Mesothelial cell of epicardium (in vitro differentiated cells): Measurements from ENCODE around the gene IQCH. TPM values are rescaled to one million over a fixed set of nuclear protein-coding genes. Genes with fewer than 3 reads are reported as not detected.

Source experiments
- DNase-seq, 2 experiments: peaks; one replicate each; pipeline ENCODE4 v3.0.0; 2021; ENCODE audit warnings: low spot score in 2 of 2; ENCODE audit not compliant: unreplicated experiment in 2 of 2
- H3K27ac Mint-ChIP-seq: 2 replicates; pipeline ENCODE4 v1.8.0; 2021; ENCODE audit warnings: mixed read lengths
- H3K27me3 Mint-ChIP-seq: 2 replicates; pipeline ENCODE4 v1.8.0; 2021; ENCODE audit warnings: low read depth, mixed read lengths
- H3K36me3 Mint-ChIP-seq: 2 replicates; pipeline ENCODE4 v1.8.0; 2021; ENCODE audit warnings: mixed read lengths
- H3K4me1 Mint-ChIP-seq: 2 replicates; pipeline ENCODE4 v1.8.0; 2021; ENCODE audit warnings: mixed read lengths
- H3K4me3 Mint-ChIP-seq: 2 replicates; pipeline ENCODE4 v1.8.0; 2021; ENCODE audit warnings: mild to moderate bottlenecking, moderate library complexity, mixed read lengths
- H3K9me3 Mint-ChIP-seq: 2 replicates; pipeline ENCODE4 v1.8.0; 2021; ENCODE audit warnings: mixed read lengths
- total RNA-seq: library from RNA; stranded (reverse); gene quantifications from 3 replicates; pipeline ENCODE4 v1.2.1, GENCODE V29; 2021
- TF ChIP-seq, protein P1 (sequence below): fragments of 200-600 bp; sonication (generic); IDR thresholded peaks from one replicate; pipeline ENCODE4 v1.5.0; 2021; ENCODE audit warnings: antibody characterized with exemption; ENCODE audit not compliant: unreplicated experiment

Gene IQCH
- total RNA-seq, 1 donor from 2014 or later: 0.98 TPM

- Mint-ChIP-seq H3K4me3 (no peak overlapping the region), H3K36me3 (peaks cover 10% of the 10 kb centered on the region), H3K27ac (no peak overlapping the region), H3K4me1 (peaks cover 16% of the 10 kb centered on the region), H3K9me3 (no peaks in the 10 kb centered on the region), H3K27me3 (no peaks in the 10 kb centered on the region)
- TF ChIP-seq, protein P1, sequence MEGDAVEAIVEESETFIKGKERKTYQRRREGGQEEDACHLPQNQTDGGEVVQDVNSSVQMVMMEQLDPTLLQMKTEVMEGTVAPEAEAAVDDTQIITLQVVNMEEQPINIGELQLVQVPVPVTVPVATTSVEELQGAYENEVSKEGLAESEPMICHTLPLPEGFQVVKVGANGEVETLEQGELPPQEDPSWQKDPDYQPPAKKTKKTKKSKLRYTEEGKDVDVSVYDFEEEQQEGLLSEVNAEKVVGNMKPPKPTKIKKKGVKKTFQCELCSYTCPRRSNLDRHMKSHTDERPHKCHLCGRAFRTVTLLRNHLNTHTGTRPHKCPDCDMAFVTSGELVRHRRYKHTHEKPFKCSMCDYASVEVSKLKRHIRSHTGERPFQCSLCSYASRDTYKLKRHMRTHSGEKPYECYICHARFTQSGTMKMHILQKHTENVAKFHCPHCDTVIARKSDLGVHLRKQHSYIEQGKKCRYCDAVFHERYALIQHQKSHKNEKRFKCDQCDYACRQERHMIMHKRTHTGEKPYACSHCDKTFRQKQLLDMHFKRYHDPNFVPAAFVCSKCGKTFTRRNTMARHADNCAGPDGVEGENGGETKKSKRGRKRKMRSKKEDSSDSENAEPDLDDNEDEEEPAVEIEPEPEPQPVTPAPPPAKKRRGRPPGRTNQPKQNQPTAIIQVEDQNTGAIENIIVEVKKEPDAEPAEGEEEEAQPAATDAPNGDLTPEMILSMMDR: no peak
- DNase-seq: no peak
Observed at GRCh38 chr15:67548862-67549651, 294.5 kb downstream of the IQCH start.

DNA sequence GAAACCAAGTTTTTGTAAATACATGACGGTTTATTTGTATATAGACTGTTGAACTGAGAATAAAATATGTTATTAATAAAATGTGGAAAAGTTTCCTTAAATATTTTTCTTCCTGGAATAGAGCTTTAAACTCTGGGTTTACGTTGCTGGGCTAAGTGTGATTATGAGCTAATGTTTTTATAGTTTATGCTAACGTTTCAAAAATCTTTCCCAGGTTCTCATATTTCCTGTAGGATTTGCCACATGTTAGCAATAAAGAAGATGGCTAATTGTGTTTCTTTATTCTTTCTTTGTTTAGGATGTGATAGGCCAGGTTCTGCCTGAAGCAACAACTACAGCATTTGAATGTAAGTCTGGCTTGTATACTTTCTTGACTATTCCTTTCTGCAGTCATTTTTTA is 295.1 kb downstream of the IQCH start:
- no peak overlapping the region for H3K27ac Mint-ChIP-seq
- no peak for DNase-seq
- H3K4me1 Mint-ChIP-seq: peaks cover 10% of the 10 kb centered on the region
- H3K9me3 Mint-ChIP-seq: no peaks in the 10 kb centered on the region
- peaks cover 12% of the 10 kb centered on the region for H3K36me3 Mint-ChIP-seq
- TF ChIP-seq, protein P1: no peak
- H3K27me3 Mint-ChIP-seq: no peaks in the 10 kb centered on the region
- no peak overlapping the region for H3K4me3 Mint-ChIP-seq

DNA sequence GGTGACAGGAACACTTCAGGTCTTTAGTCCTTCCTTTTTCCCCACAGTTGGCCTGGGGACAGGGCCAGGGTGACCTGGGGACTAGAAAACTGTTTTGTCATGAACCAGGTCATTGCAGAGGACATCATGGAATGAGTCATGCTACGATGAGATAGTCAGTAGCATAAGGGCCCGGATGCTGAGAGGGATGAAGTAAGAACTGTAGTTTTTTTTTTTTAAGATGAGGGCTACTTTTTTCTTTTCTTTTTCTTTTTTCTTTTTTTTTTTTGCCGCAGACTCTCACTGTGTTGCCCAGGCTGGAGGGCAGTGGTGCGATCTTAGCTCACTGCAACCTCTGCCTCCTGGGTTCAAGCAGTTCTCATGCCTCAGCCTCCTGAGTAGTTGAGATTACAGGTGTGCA is 295.9 kb downstream of the IQCH start:
- Mint-ChIP-seq H3K4me3 (no peak overlapping the region), H3K36me3 (peaks cover 18% of the 10 kb centered on the region), H3K27ac (no peak overlapping the region), H3K9me3 (no peaks in the 10 kb centered on the region), H3K27me3 (no peaks in the 10 kb centered on the region), H3K4me1 (peaks cover 7% of the 10 kb centered on the region)
- DNase-seq: no peak
- TF ChIP-seq, protein P1: no peak

GRCh38 chr15:67551207-67551743 is 296.7 kb downstream of the IQCH start:
- peaks cover 20% of the 10 kb centered on the region for H3K36me3 Mint-ChIP-seq
- H3K4me3 Mint-ChIP-seq: no peak overlapping the region
- H3K27ac Mint-ChIP-seq: no peak overlapping the region
- no peak for DNase-seq
- no peaks in the 10 kb centered on the region for H3K27me3 Mint-ChIP-seq
- H3K9me3 Mint-ChIP-seq: no peaks in the 10 kb centered on the region
- peaks cover 7% of the 10 kb centered on the region for H3K4me1 Mint-ChIP-seq
- TF ChIP-seq, protein P1: no peak

Other genes with a start within 250 kb of the IQCH start
- gene SMAD3, start 189.2 kb upstream of the IQCH start, total RNA-seq: 89.9 to 96.2 TPM (median 90.7 TPM) in 3 replicates
- gene AAGAB, start 125 bp upstream of the IQCH start, total RNA-seq: 31.0 to 32.7 TPM (median 32.4 TPM) in 3 replicates